Measurements from ENCODE around the gene S100A7.

DNA sequence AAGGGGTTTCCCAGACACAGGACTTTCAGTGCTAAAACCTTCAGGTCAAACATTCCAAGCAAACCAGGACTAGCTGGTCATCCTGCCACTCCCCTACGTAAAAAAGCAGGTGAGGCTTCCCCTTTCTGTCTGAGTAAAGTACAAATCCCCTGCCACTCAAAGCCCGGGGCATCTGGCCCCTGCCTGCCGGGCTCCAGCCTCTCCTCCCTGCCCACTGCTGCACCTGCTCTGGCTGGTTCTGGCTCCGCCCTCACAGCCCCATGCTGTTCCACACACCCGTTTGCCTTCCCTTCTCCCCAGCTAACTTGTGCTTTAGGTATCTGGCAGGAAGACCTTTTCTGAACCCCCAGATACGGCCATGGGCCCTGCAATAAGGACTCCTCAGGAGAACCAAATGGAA is 23.3 kb upstream of the S100A7 start:
- TF ChIP-seq CTCF (conservative IDR thresholded peaks at IDR 0.05; ENCODE audit: low read length) (no peak), EZH2phosphoT487 (IDR thresholded peaks at IDR 0.05; ENCODE audit: borderline replicate concordance) (no peak)

Data from Loucy (cell line).